Peyer's patch (tissue), 4 donors: ENCODE data around the gene PCSK2.

ENCODE experiments used
- CTCF ChIP-seq, 6 experiments: fragments of 450-650 bp in 4 of 6; fragments of 200-600 bp in 2 of 6; sonication (generic) in 1 of 6; IDR thresholded peaks; one replicate each; pipeline ENCODE4 v1.5.1; 2017 to 2019; ENCODE audit warnings: antibody characterized with exemption in 6 of 6, mild to moderate bottlenecking in 3 of 6, moderate library complexity in 1 of 6
- POLR2A ChIP-seq, 2 donors: fragments of 450-650 bp; IDR thresholded peaks; one replicate each; pipeline ENCODE4 v1.5.1; 2017; ENCODE audit warnings: antibody characterized with exemption in 2 of 2, mild to moderate bottlenecking in 2 of 2, moderate library complexity in 2 of 2

DNA sequence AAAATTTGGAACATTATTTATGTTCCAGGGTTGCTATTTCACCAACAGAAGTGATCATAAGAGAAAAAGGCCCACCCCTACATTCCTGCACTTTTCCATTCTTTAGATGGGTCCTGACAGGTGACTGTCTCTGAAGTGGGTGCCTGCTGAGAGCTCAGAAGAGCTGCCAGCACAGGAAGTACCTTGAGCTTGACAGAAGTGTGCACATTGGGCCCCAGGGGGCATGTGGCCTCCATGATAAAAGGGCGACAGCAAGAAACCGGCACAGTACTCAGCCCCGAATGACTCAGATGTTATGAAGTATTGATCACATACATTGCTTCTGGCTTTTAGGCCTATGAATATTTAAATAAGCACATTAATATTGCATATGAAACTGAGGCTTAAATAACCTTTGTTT, 150.4 kb downstream of the PCSK2 start:
- TF ChIP-seq CTCF (IDR thresholded peaks at IDR 0.05): no peak
- TF ChIP-seq POLR2A (IDR thresholded peaks at IDR 0.05): no peak
